Measurements from ENCODE around the gene TLK2.

TLK2 gene

GRCh38 chr17:62658136-62658920, 179.7 kb downstream of the TLK2 start:
- no peak for DNase-seq

GRCh38 chr17:62660629-62661118, 182.0 kb downstream of the TLK2 start:
- DNase-seq, result no peak

GRCh38 chr17:62661337-62661736, 182.7 kb downstream of the TLK2 start:
- no peak for DNase-seq

DNA sequence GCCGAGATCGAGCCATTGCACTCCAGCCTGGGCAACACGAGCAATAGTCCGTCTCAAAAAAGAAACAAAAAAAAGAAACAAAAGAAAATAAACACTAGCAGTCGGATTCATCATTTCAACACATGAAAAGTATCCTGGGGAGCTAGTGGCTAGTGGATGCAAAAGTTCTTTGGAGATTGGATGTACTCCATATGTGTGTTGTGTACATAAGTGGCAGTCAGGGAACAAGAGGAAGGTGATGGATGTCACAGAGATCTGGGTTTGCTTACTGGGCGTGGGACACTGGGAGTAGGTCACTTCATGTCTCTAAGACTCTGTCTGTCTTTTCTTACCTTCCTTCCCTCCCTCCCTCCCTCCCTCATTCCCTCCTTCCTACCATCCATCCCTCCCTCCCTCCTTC, 184.2 kb downstream of the TLK2 start:
- DNase-seq, result no peak

All from activated CD8-positive, alpha-beta memory T cell treated with anti-CD3 and anti-CD28 coated beads for 24 hours (primary cell).